HCT116 (cell line): ENCODE data around the gene RASIP1. TPM values are rescaled to one million over a fixed set of nuclear protein-coding genes. Genes with fewer than 3 reads are reported as not detected.

Source experiments
- ATAC-seq: fragments of 200-7000 bp; cut with Tn5 transposase; 2 replicates; pipeline ENCODE4 v1.9.1; 2020; ENCODE audit warnings: mild to moderate bottlenecking, moderate library complexity
- BruUV-seq: library from RNA; stranded (reverse); fragments of 400-500 nt; replicated peaks from 2 replicates; lab custom pipeline; 2021; lab: Mats Ljungman, UMichigan
- CTCF ChIA-PET: fragments of 300-600 bp; sonication (Branson Sonifier 250); formaldehyde crosslinking; loops from one replicate; lab custom pipeline; 2021; ENCODE audit warnings: antibody characterized with exemption; lab: Charles Lee
- POLR2A ChIA-PET: fragments of 300-600, 350-600 bp; sonication (Branson Sonifier 250); formaldehyde crosslinking; loops from one replicate; lab custom pipeline; 2021; ENCODE audit warnings: antibody characterized with exemption; lab: Charles Lee
- RAD21 ChIA-PET, 2 experiments: fragments of 300-600 bp; sonication (Branson Sonifier 250); formaldehyde crosslinking; loops; one replicate each; lab custom pipeline; 2023; ENCODE audit warnings: low total read pairs in 2 of 2; ENCODE audit not compliant: uncharacterized antibody in 2 of 2, unreplicated experiment in 2 of 2, low non-redundant PET in 1 of 2; lab: Charles Lee
- DNase-seq: peaks from one replicate; pipeline ENCODE4 v3.0.0-alpha.2; 2010; ENCODE audit warnings: low read depth, low spot score
- H2AFZ ChIP-seq: fragments of 200-600 bp; shearing (Covaris generic), sonication (generic); 2 replicates; pipeline ENCODE4 v1.6.1; 2017; ENCODE audit warnings: low read depth, mixed run types, mixed read lengths, antibody characterized with exemption, low read length; ENCODE audit not compliant: poor library complexity, severe bottlenecking
- H3K27ac ChIP-seq: 2 replicates; pipeline ENCODE4 v1.5.1; 2012; ENCODE audit warnings: low read depth, low read length
- H3K27me3 ChIP-seq: fragments of 200-600 bp; sonication (generic); 2 replicates; pipeline ENCODE4 v1.6.1; 2016; ENCODE audit warnings: mixed run types, low read length, mixed read lengths; ENCODE audit not compliant: insufficient read depth
- H3K36me3 ChIP-seq, 2 experiments: fragments of 200-500 bp in 1 of 2; fragments of 200-600 bp in 1 of 2; sonication (Bioruptor generic) in 1 of 2; sonication (generic) in 1 of 2; 2 replicates each; pipeline versions ENCODE4 v1.5.1 to v1.6.1; 2014 to 2016; ENCODE audit warnings: low read length in 2 of 2, inconsistent platforms in 1 of 2, mixed read lengths in 1 of 2, mixed run types in 1 of 2; ENCODE audit not compliant: insufficient read depth in 2 of 2, control insufficient read depth in 1 of 2
- H3K4me1 ChIP-seq, 2 experiments: fragments of 200-600 bp in 1 of 2; sonication (generic) in 1 of 2; 2 replicates each; pipeline versions ENCODE4 v1.5.1 to v1.6.1; 2012 to 2017; ENCODE audit warnings: low read length in 2 of 2, inconsistent platforms in 1 of 2, mild to moderate bottlenecking in 1 of 2, mixed read lengths in 1 of 2, mixed run types in 1 of 2, moderate library complexity in 1 of 2; ENCODE audit not compliant: insufficient read depth in 2 of 2, control insufficient read depth in 1 of 2
- H3K4me2 ChIP-seq: fragments of 200-600 bp; sonication (generic); 2 replicates; pipeline ENCODE4 v1.6.1; 2017; ENCODE audit warnings: mixed run types, low read length, mixed read lengths
- H3K4me3 ChIP-seq, 2 experiments: fragments of 200-600 bp in 1 of 2; sonication (generic) in 1 of 2; replicated peaks in 1 of 2; 2 replicates each; pipeline ENCODE4 v1.5.1; 2011 to 2016; ENCODE audit warnings: low read length in 2 of 2, control low read depth in 1 of 2, low read depth in 1 of 2, mild to moderate bottlenecking in 1 of 2, mixed read lengths in 1 of 2, mixed run types in 1 of 2
- H3K79me2 ChIP-seq: fragments of 200-600 bp; sonication (generic); 2 replicates; pipeline ENCODE4 v1.6.1; 2017; ENCODE audit warnings: mild to moderate bottlenecking, mixed run types, low read length, moderate library complexity, mixed read lengths; ENCODE audit not compliant: insufficient read depth
- H3K9ac ChIP-seq: fragments of 200-600 bp; sonication (generic); 2 replicates; pipeline ENCODE4 v1.6.1; 2016; ENCODE audit warnings: low read length, mixed read lengths
- H3K9me2 ChIP-seq: fragments of 200-600 bp; sonication (generic), shearing (Covaris generic); 2 replicates; pipeline ENCODE4 v1.6.1; 2017; ENCODE audit warnings: mixed run types, mild to moderate bottlenecking, moderate library complexity; ENCODE audit not compliant: insufficient read depth
- H3K9me3 ChIP-seq, 2 experiments: fragments of 200-500 bp in 1 of 2; fragments of 200-600 bp in 1 of 2; sonication (Bioruptor generic) in 1 of 2; sonication (generic) in 1 of 2; 2 replicates each; pipeline ENCODE4 v1.6.1; 2014 to 2017; ENCODE audit warnings: low read length in 2 of 2, mixed read lengths in 2 of 2, inconsistent platforms in 1 of 2, low read depth in 1 of 2, mild to moderate bottlenecking in 1 of 2, mixed run types in 1 of 2, moderate library complexity in 1 of 2; ENCODE audit not compliant: control insufficient read depth in 1 of 2, insufficient read depth in 1 of 2
- H4K20me1 ChIP-seq: fragments of 200-600 bp; sonication (generic), shearing (Covaris generic); 2 replicates; pipeline ENCODE4 v1.6.1; 2017; ENCODE audit warnings: mixed run types, mild to moderate bottlenecking, moderate library complexity; ENCODE audit not compliant: insufficient read depth
- CBX3 ChIP-seq: IDR thresholded peaks from 2 replicates; pipeline ENCODE4 v1.6.1; 2012; ENCODE audit warnings: low read depth
- EGR1 ChIP-seq: IDR thresholded peaks from 2 replicates; pipeline ENCODE4 v1.6.1; 2012; ENCODE audit warnings: low read depth
- EZH2 ChIP-seq: fragments of 200-600 bp; sonication (generic); IDR thresholded peaks from 2 replicates; pipeline ENCODE4 v1.6.1; 2017; ENCODE audit warnings: antibody characterized with exemption, mixed run types
- EZH2phosphoT487 ChIP-seq: fragments of 200-600 bp; IDR thresholded peaks from 2 replicates; pipeline ENCODE4 v1.6.1; 2018; ENCODE audit warnings: antibody characterized with exemption, borderline replicate concordance
- POLR2A ChIP-seq: IDR thresholded peaks from 2 replicates; pipeline ENCODE4 v1.7.0; 2011; ENCODE audit warnings: borderline replicate concordance; ENCODE audit not compliant: insufficient read depth, insufficient read length; ENCODE audit errors: extremely low read depth
- POLR2AphosphoS5 ChIP-seq: IDR thresholded peaks from 2 replicates; pipeline ENCODE4 v1.6.1; 2011; ENCODE audit warnings: mild to moderate bottlenecking, low read depth, low read length, moderate library complexity
- RAD21 ChIP-seq: IDR thresholded peaks from 2 replicates; pipeline ENCODE4 v1.6.1; 2012; ENCODE audit warnings: low read depth, mild to moderate bottlenecking
- SIN3A ChIP-seq: IDR thresholded peaks from 2 replicates; pipeline ENCODE4 v1.6.1; 2012; ENCODE audit warnings: low read depth
- SP1 ChIP-seq: IDR thresholded peaks from 2 replicates; pipeline ENCODE4 v1.6.1; 2012; ENCODE audit warnings: low read depth
- SRF ChIP-seq: IDR thresholded peaks from 2 replicates; pipeline ENCODE4 v1.6.1; 2012; ENCODE audit warnings: low read depth
- TCF7L2 ChIP-seq: IDR thresholded peaks from 2 replicates; pipeline ENCODE4 v1.7.0; 2011; ENCODE audit warnings: borderline replicate concordance, inconsistent platforms; ENCODE audit not compliant: insufficient read depth, insufficient read length; ENCODE audit errors: extremely low read depth
- YY1 ChIP-seq: IDR thresholded peaks from 2 replicates; pipeline ENCODE4 v1.6.1; 2011; ENCODE audit warnings: low read length, low read depth, moderate library complexity, mild to moderate bottlenecking; ENCODE audit not compliant: insufficient replicate concordance; ENCODE audit errors: extremely low read depth
- ZFX ChIP-seq: fragments of 450-650 bp; IDR thresholded peaks from 2 replicates; pipeline ENCODE4 v1.6.1; 2017
- ZNF274 ChIP-seq: fragments of 200-500 bp; sonication (Bioruptor generic); IDR thresholded peaks from 2 replicates; pipeline ENCODE4 v1.6.1; 2014; ENCODE audit warnings: mild to moderate bottlenecking, low read depth, low read length, inconsistent platforms
- intact Hi-C: fragments of 100-400 bp; cut with micrococcal nuclease; formaldehyde crosslinking; loops from 2 replicates; pipeline ENCODE4 v1.10.0; 2022
- total RNA-seq: library from RNA; stranded (reverse); gene quantifications from one replicate; pipeline ENCODE4 v1.2.1, GENCODE V29; 2021; ENCODE audit not compliant: unreplicated experiment
- TF ChIP-seq, protein P1 (sequence below): IDR thresholded peaks from 2 replicates; pipeline ENCODE4 v1.6.1; 2012; ENCODE audit warnings: low read depth
- TF ChIP-seq, protein P2 (sequence below), 3 experiments: fragments of 200-600 bp in 1 of 3; sonication (generic) in 1 of 3; IDR thresholded peaks in 2 of 3; conservative IDR thresholded peaks in 1 of 3; 2 replicates each; pipeline ENCODE4 v1.5.1; 2012 to 2017; ENCODE audit warnings: low read depth in 2 of 3, low read length in 2 of 3, antibody characterized with exemption in 1 of 3, borderline replicate concordance in 1 of 3, control low read depth in 1 of 3, mild to moderate bottlenecking in 1 of 3, mixed read lengths in 1 of 3, mixed run types in 1 of 3, moderate library complexity in 1 of 3; ENCODE audit not compliant: insufficient read depth in 1 of 3
- TF ChIP-seq, protein P3 (sequence below): IDR thresholded peaks from 2 replicates; pipeline ENCODE4 v1.6.1; 2012
- TF ChIP-seq, protein P4 (sequence below): IDR thresholded peaks from 2 replicates; pipeline ENCODE4 v1.6.1; 2012

Gene RASIP1
- total RNA-seq, 1 experiment from 2014 or later, result 1.9 TPM

DNA sequence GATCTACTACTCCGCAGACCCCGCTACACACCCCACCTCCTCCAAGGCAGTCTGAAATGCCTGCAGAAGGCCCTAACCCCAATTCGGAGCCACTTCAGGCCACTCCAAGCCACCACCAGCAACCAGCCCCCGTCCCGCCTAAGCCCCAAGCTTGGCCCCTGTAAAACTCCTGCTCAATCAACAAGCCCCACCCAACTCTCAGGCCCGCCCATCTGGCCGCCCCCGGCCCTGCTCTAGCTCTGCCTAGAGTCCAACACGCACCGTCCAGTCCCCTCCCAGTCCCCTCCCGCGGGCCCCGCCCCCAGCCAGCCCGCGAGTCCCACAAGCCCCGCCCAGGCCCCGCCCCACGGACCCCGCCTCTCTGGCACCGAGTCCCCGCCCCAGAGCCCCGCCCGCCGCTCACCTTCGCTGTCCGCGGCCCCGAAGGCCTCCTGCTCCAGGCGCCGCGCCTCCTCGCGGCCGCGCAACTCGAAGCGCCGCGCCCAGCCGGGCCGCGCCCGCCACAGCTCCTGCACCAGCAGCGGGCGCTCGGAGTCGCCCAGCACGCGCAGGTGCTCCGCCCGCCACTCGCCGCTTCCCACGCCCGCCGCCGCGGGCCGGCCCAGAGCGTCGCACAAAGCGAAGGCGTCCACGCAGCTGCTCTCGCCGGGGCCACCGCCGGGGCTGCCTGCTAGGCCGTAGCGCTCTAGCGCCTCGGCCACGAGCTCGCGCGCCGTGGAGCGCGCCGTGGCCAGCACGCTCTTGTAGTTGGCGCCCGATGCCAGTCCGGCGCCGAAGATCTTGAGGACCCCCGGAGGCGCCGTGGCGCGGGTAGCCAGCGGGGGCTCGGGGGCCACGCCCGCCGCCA is 1.6 kb downstream of the RASIP1 start:
- Histone ChIP-seq H3K4me2 (peak overlapping the region; percentile 58), H3K27me3 (no peaks in the 10 kb centered on the region), H3K4me1 (peaks cover 25 to 40% of the 10 kb centered on the region in 2 experiments), H3K9ac (peak overlapping the region; percentile 35), H3K36me3 (no peaks in the 10 kb centered on the region), H2AFZ (no peak overlapping the region), H3K9me2 (no peaks in the 10 kb centered on the region), H3K27ac (peak overlapping the region; percentile 53), H3K79me2 (no peaks in the 10 kb centered on the region), H3K4me3 (peak overlapping the region in 1 of 2 experiments; percentile 18; a peak in 1 of 4 replicates), H3K9me3 (no peaks in the 10 kb centered on the region), H4K20me1 (no peaks in the 10 kb centered on the region)
- peak; percentile 91 for ATAC-seq
- ChIA-PET POLR2A (interaction anchor here (0.6 to 1.3 kb wide), 7 partner anchors 13 to 1151 kb away, joined by 3 to 11 read pairs (median 3); partner anchors contain the start of genes FUT1 and FUT2), CTCF (interaction anchor here (0.7 to 2.4 kb wide), 8 partner anchors 14 to 255 kb away, joined by 3 to 16 read pairs (median 5); partner anchors contain the start of genes CA11, FUT2, GYS1 and RUVBL2), RAD21 (interaction anchor here in 1 of 2 experiments (1.2 kb wide), 1 partner anchor 57 kb away, joined by 4 read pairs; no protein-coding TSS in a partner anchor)
- TF ChIP-seq TCF7L2, result no peak
- no peak for TF ChIP-seq EZH2
- TF ChIP-seq YY1, result peak; percentile 48
- 0 out of 2 replicates have a peak, but pooled peaks have one; percentile 41 for TF ChIP-seq SP1
- TF ChIP-seq, protein P1, sequence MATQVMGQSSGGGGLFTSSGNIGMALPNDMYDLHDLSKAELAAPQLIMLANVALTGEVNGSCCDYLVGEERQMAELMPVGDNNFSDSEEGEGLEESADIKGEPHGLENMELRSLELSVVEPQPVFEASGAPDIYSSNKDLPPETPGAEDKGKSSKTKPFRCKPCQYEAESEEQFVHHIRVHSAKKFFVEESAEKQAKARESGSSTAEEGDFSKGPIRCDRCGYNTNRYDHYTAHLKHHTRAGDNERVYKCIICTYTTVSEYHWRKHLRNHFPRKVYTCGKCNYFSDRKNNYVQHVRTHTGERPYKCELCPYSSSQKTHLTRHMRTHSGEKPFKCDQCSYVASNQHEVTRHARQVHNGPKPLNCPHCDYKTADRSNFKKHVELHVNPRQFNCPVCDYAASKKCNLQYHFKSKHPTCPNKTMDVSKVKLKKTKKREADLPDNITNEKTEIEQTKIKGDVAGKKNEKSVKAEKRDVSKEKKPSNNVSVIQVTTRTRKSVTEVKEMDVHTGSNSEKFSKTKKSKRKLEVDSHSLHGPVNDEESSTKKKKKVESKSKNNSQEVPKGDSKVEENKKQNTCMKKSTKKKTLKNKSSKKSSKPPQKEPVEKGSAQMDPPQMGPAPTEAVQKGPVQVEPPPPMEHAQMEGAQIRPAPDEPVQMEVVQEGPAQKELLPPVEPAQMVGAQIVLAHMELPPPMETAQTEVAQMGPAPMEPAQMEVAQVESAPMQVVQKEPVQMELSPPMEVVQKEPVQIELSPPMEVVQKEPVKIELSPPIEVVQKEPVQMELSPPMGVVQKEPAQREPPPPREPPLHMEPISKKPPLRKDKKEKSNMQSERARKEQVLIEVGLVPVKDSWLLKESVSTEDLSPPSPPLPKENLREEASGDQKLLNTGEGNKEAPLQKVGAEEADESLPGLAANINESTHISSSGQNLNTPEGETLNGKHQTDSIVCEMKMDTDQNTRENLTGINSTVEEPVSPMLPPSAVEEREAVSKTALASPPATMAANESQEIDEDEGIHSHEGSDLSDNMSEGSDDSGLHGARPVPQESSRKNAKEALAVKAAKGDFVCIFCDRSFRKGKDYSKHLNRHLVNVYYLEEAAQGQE, result no peak
- no peak for TF ChIP-seq POLR2A
- peak; percentile 43 for TF ChIP-seq POLR2AphosphoS5
- TF ChIP-seq, protein P2, sequence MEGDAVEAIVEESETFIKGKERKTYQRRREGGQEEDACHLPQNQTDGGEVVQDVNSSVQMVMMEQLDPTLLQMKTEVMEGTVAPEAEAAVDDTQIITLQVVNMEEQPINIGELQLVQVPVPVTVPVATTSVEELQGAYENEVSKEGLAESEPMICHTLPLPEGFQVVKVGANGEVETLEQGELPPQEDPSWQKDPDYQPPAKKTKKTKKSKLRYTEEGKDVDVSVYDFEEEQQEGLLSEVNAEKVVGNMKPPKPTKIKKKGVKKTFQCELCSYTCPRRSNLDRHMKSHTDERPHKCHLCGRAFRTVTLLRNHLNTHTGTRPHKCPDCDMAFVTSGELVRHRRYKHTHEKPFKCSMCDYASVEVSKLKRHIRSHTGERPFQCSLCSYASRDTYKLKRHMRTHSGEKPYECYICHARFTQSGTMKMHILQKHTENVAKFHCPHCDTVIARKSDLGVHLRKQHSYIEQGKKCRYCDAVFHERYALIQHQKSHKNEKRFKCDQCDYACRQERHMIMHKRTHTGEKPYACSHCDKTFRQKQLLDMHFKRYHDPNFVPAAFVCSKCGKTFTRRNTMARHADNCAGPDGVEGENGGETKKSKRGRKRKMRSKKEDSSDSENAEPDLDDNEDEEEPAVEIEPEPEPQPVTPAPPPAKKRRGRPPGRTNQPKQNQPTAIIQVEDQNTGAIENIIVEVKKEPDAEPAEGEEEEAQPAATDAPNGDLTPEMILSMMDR (IDR thresholded peaks at IDR 0.05 in 2 of 3, conservative IDR thresholded peaks at IDR 0.05 in 1 of 3; ENCODE audit: borderline replicate concordance in 1 of 3, insufficient read depth in 1 of 3, low read depth in 2 of 3, low read length in 2 of 3), result peak in 2 of 3 experiments; percentile 34 to 60; a peak in 5 of 6 replicates
- no peak; the same call in 1 of the 2 replicates for TF ChIP-seq RAD21
- TF ChIP-seq SRF, result no peak
- no peak for TF ChIP-seq EZH2phosphoT487
- TF ChIP-seq ZFX, result peak; percentile 35; the same call in 1 of the 2 replicates
- peak; percentile 57; the same call in 1 of the 2 replicates for TF ChIP-seq EGR1
- TF ChIP-seq CBX3, result no peak
- TF ChIP-seq, protein P3, sequence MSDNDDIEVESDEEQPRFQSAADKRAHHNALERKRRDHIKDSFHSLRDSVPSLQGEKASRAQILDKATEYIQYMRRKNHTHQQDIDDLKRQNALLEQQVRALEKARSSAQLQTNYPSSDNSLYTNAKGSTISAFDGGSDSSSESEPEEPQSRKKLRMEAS, result peak; percentile 81; the same call in 1 of the 2 replicates
- TF ChIP-seq SIN3A, result no peak
- TF ChIP-seq, protein P4, sequence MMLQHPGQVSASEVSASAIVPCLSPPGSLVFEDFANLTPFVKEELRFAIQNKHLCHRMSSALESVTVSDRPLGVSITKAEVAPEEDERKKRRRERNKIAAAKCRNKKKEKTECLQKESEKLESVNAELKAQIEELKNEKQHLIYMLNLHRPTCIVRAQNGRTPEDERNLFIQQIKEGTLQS, result no peak
- no peak for TF ChIP-seq ZNF274
- peak; percentile 82 for DNase-seq
- intact Hi-C loops, result loop anchor here (2.0 kb wide), 1 partner anchor 64 kb away; no protein-coding TSS in a partner anchor
- BruUV-seq, result no TSS peak
